ENCODE measurements around the gene PTOV1. TPM values are rescaled to one million over a fixed set of nuclear protein-coding genes. Genes with fewer than 3 reads are reported as not detected.
A peak's percentile ranks its signal among the peaks of the same experiment; 100 is the strongest.

The PTOV1 gene
- total RNA-seq, 4 donors from 2014 or later: 88.3 to 148 (median 98.9) TPM

GRCh38 chr19:49853852-49854377, 3.0 kb downstream of the PTOV1 start:
- WGBS, 2 donors: 85 to 92% methylated on average over 9 to 10 of the region's 10 CpGs
- no peak for DNase-seq

DNA sequence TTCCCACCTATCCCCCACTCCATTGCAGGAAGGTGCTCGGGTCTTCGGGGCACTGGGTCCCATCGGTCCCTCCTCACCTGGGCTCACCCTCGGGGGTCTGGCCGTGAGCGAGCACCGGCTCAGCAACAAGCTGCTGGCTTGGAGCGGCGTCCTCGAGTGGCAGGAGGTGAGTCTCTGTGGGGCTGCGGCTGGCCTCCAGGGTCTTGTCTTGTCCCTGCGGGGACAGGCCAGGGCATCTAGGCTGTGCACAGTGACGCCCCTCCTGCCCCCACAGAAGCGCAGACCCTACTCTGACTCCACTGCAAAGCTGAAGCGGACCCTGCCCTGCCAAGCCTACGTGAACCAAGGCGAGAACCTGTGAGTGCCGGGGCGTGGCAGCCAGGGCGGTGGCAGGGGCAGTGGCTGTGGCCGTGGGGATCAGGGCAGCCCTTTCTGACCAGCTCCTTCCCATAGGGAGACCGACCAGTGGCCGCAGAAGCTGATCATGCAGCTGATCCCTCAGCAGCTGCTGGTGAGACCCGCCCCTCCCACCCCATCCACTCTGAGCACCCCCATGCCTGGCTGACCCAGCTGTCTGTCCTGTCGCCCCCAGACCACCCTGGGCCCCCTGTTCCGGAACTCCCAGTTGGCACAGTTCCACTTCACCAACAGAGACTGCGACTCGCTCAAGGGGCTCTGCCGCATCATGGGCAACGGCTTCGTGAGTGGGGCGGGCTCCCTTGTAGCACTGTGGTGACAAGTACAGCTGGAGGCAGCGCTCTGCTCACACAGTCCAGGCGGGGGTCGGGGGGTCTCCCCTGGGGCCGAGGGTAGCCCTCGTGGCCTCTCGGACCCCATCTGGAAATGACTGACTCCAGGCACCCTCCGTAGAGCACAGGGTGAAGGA, 3.7 kb downstream of the PTOV1 start:
- TF ChIP-seq, protein P1, sequence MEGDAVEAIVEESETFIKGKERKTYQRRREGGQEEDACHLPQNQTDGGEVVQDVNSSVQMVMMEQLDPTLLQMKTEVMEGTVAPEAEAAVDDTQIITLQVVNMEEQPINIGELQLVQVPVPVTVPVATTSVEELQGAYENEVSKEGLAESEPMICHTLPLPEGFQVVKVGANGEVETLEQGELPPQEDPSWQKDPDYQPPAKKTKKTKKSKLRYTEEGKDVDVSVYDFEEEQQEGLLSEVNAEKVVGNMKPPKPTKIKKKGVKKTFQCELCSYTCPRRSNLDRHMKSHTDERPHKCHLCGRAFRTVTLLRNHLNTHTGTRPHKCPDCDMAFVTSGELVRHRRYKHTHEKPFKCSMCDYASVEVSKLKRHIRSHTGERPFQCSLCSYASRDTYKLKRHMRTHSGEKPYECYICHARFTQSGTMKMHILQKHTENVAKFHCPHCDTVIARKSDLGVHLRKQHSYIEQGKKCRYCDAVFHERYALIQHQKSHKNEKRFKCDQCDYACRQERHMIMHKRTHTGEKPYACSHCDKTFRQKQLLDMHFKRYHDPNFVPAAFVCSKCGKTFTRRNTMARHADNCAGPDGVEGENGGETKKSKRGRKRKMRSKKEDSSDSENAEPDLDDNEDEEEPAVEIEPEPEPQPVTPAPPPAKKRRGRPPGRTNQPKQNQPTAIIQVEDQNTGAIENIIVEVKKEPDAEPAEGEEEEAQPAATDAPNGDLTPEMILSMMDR (IDR thresholded peaks at IDR 0.05): no peak
- no peak for TF ChIP-seq POLR2A (IDR thresholded peaks at IDR 0.05)
- no peak for DNase-seq
- Histone ChIP-seq H3K27me3 (no peaks in the 10 kb centered on the region), H3K9me3 (no peaks in the 10 kb centered on the region), H3K4me1 (peaks cover 20% of the 10 kb centered on the region in 2 donors), H3K4me3 (replicated peaks in 1 of 3) (no peak overlapping the region), H3K36me3 (peaks cover 33 to 35% of the 10 kb centered on the region in 2 donors), H3K27ac (no peak overlapping the region)
- 92 to 93% methylated on average over 9 to 22 of the region's 39 CpGs for WGBS, 2 donors
- intact Hi-C loops (cut with DNase I): loop anchor here (5.0 kb wide), 2 partner anchors 37 to 47 kb away; partner anchors contain the start of gene MED25

More at GRCh38 chr19:49853852-49854377, 3.0 kb downstream of the PTOV1 start:
- intact Hi-C loops (cut with DNase I): loop anchor here (5.0 kb wide), 1 partner anchor 37 kb away; the partner anchor contains the start of gene MED25
- Histone ChIP-seq H3K4me1 (peaks cover 20% of the 10 kb centered on the region in 2 donors), H3K27me3 (no peaks in the 10 kb centered on the region), H3K36me3 (peaks cover 28 to 33% of the 10 kb centered on the region in 2 donors), H3K4me3 (replicated peaks in 1 of 3) (no peak overlapping the region), H3K9me3 (no peaks in the 10 kb centered on the region), H3K27ac (no peak overlapping the region)
- no peak for TF ChIP-seq POLR2A (IDR thresholded peaks at IDR 0.05)
- TF ChIP-seq, protein P1 (IDR thresholded peaks at IDR 0.05): no peak

- intact Hi-C loops (cut with DNase I): loop anchor here (5.0 kb wide), 1 partner anchor 48 kb away; no protein-coding TSS in a partner anchor
- no peaks in the 10 kb centered on the region for H3K27me3 ChIP-seq
- peaks cover 15 to 20% of the 10 kb centered on the region in 2 donors for H3K4me1 ChIP-seq
- no peak for DNase-seq
- WGBS, 2 donors: 86 to 88% methylated on average over 10 to 12 of the region's 12 CpGs
- peak overlapping the region in 1 of 3 donors; percentile 17 for H3K27ac ChIP-seq
- H3K36me3 ChIP-seq: peaks cover 35 to 40% of the 10 kb centered on the region in 2 donors
- no peak overlapping the region for H3K4me3 ChIP-seq (replicated peaks in 1 of 3)
- no peak for TF ChIP-seq POLR2A (IDR thresholded peaks at IDR 0.05)
- TF ChIP-seq, protein P1 (IDR thresholded peaks at IDR 0.05): no peak
- H3K9me3 ChIP-seq: no peaks in the 10 kb centered on the region
Observed at GRCh38 chr19:49855277-49855675, 4.3 kb downstream of the PTOV1 start.

DNA sequence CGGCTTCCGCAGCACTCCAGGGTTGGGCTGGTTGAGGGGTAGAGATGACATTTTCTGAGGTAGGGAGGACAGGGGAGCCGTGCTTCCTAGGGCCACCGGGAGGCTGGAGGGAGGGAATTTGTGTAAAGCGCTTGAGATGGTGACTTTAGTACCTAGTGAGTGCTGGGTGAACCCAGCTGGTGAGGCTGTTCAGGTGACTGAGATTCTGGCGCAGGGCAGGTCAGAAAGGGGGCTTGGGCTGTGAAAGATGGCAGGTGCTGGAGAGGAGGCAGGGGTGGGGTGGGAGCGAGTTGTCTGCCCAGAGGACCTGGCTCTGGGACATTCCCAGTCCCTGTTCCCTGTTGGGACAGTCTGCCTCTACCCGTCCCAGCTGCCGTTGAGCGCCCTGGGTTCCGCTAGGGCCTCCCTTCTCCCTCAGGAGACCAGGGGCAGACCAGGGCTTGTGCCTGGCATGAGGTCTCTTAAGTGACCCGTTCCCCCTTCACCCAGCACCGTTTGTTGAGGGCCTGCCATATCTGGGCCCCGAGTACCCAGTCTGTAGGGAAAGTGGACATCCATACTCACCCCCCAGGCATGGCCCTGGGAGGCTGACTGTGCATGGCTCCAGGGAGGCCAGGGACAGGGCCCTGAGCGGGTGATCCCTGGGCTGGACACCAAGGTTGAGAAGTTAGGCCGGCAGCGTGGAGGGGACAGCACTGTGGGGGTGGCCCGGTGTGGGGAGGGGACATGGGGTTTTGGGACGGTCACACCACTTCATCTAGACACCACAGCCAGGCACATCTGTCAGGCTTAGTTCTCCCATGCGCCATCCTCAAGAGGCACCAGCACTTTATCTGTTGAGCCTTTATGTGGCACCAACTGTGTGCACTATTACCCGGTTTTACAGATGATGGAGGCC, 5.0 kb downstream of the PTOV1 start:
- WGBS, 2 donors: 84 to 86% methylated on average over 18 to 21 of the region's 21 CpGs
- DNase-seq: no peak

More for the DNA sequence above, 5.0 kb downstream of the PTOV1 start:
- TF ChIP-seq, protein P1 (IDR thresholded peaks at IDR 0.05): no peak
- TF ChIP-seq POLR2A (IDR thresholded peaks at IDR 0.05): no peak
- Histone ChIP-seq H3K9me3 (no peaks in the 10 kb centered on the region), H3K36me3 (peaks cover 35 to 44% of the 10 kb centered on the region in 2 donors), H3K27me3 (no peaks in the 10 kb centered on the region), H3K4me1 (peaks cover 15 to 20% of the 10 kb centered on the region in 2 donors), H3K27ac (peak overlapping the region in 1 of 3 donors; percentile 17), H3K4me3 (replicated peaks in 1 of 3) (no peak overlapping the region)
- intact Hi-C loops (cut with DNase I): loop anchor here (5.0 kb wide), 1 partner anchor 49 kb away; no protein-coding TSS in a partner anchor
